Measurements from ENCODE around the gene TUFT1. TPM values are rescaled to one million over a fixed set of nuclear protein-coding genes. Genes with fewer than 3 reads are reported as not detected.

The TUFT1 gene
- total and polyA plus RNA-seq, 2 experiments from 2014 or later, result 29.2 to 29.8 TPM

DNA sequence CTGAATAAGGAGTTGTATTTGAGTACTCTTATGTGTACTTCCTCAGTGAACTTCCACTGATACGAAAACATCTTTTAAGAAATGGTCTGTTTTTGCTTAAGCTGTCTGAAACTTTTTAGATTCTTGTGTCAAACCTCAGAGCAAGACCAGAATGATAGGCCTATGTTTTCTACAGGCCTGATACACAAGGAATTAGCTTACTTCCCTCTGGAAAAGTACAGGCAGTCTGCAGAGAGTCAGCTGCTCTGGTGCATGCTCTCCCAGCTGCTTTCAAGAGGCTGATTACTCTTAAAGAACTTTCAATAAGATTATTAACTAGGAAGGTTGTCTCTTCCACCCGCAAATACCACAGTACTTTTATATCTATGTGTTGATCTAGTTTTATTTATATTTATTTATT, 81.2 kb downstream of the TUFT1 start:
- no peaks in the 10 kb centered on the region for H3K9me2 ChIP-seq (replicated peaks; ENCODE audit: insufficient read depth)
- H4K20me1 ChIP-seq (ENCODE audit: insufficient read depth, poor library complexity, severe bottlenecking), result peaks cover 19% of the 10 kb centered on the region
- H2AFZ ChIP-seq, result no peak overlapping the region
- no peak overlapping the region for H3K4me3 ChIP-seq
- H3K36me3 ChIP-seq (replicated peaks; ENCODE audit: insufficient read depth, low read depth), result no peaks in the 10 kb centered on the region
- H3K4me2 ChIP-seq, result peak overlapping the region; percentile 64
- H3K79me2 ChIP-seq, result peaks cover 90% of the 10 kb centered on the region
- H3K4me1 ChIP-seq (ENCODE audit: insufficient read depth), result peaks cover 32% of the 10 kb centered on the region
- 53% methylated on average over 2 of the region's 2 CpGs for WGBS (ENCODE audit: low lambda C conversion rate, missing lambda C conversion rate)
- H3K27ac ChIP-seq, result peak overlapping the region; percentile 74
- no peak for TF ChIP-seq EZH2 (IDR thresholded peaks at IDR 0.05; ENCODE audit: borderline replicate concordance)
- TF ChIP-seq, protein P1, sequence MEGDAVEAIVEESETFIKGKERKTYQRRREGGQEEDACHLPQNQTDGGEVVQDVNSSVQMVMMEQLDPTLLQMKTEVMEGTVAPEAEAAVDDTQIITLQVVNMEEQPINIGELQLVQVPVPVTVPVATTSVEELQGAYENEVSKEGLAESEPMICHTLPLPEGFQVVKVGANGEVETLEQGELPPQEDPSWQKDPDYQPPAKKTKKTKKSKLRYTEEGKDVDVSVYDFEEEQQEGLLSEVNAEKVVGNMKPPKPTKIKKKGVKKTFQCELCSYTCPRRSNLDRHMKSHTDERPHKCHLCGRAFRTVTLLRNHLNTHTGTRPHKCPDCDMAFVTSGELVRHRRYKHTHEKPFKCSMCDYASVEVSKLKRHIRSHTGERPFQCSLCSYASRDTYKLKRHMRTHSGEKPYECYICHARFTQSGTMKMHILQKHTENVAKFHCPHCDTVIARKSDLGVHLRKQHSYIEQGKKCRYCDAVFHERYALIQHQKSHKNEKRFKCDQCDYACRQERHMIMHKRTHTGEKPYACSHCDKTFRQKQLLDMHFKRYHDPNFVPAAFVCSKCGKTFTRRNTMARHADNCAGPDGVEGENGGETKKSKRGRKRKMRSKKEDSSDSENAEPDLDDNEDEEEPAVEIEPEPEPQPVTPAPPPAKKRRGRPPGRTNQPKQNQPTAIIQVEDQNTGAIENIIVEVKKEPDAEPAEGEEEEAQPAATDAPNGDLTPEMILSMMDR (IDR thresholded peaks at IDR 0.05; ENCODE audit: poor library complexity), result no peak
- no peak for TF ChIP-seq EZH2phosphoT487 (IDR thresholded peaks at IDR 0.05; ENCODE audit: low read depth, severe bottlenecking, unreplicated experiment)
- peak; percentile 39 for DNase-seq (ENCODE audit: low spot score)
- no peaks in the 10 kb centered on the region for H3K9me3 ChIP-seq (ENCODE audit: low read depth)
- H3K27me3 ChIP-seq, result no peaks in the 10 kb centered on the region

GRCh38 chr1:151624783-151625182, 84.7 kb downstream of the TUFT1 start:
- Histone ChIP-seq H3K9me3 (ENCODE audit: low read depth) (no peaks in the 10 kb centered on the region), H3K79me2 (peaks cover 93% of the 10 kb centered on the region), H4K20me1 (ENCODE audit: insufficient read depth, poor library complexity, severe bottlenecking) (peaks cover 4% of the 10 kb centered on the region), H2AFZ (no peak overlapping the region), H3K4me2 (no peak overlapping the region), H3K27ac (no peak overlapping the region), H3K4me3 (no peak overlapping the region), H3K9me2 (replicated peaks; ENCODE audit: insufficient read depth) (no peaks in the 10 kb centered on the region), H3K36me3 (replicated peaks; ENCODE audit: insufficient read depth, low read depth) (no peaks in the 10 kb centered on the region), H3K27me3 (no peaks in the 10 kb centered on the region), H3K4me1 (ENCODE audit: insufficient read depth) (peaks cover 11% of the 10 kb centered on the region)
- TF ChIP-seq EZH2 (IDR thresholded peaks at IDR 0.05; ENCODE audit: borderline replicate concordance), result no peak
- TF ChIP-seq EZH2phosphoT487 (IDR thresholded peaks at IDR 0.05; ENCODE audit: low read depth, severe bottlenecking, unreplicated experiment), result no peak
- TF ChIP-seq, protein P1 (IDR thresholded peaks at IDR 0.05; ENCODE audit: poor library complexity), result no peak
- DNase-seq (ENCODE audit: low spot score), result no peak
- 64% methylated on average over 3 of the region's 3 CpGs for WGBS (ENCODE audit: low lambda C conversion rate, missing lambda C conversion rate)

GRCh38 chr1:151626740-151627334, 86.7 kb downstream of the TUFT1 start:
- Histone ChIP-seq H3K4me1 (ENCODE audit: insufficient read depth) (no peaks in the 10 kb centered on the region), H2AFZ (no peak overlapping the region), H3K4me2 (no peak overlapping the region), H3K9me2 (replicated peaks; ENCODE audit: insufficient read depth) (no peaks in the 10 kb centered on the region), H3K79me2 (peaks cover 100% of the 10 kb centered on the region), H3K36me3 (replicated peaks; ENCODE audit: insufficient read depth, low read depth) (no peaks in the 10 kb centered on the region), H3K27me3 (no peaks in the 10 kb centered on the region), H3K9me3 (ENCODE audit: low read depth) (no peaks in the 10 kb centered on the region), H3K4me3 (no peak overlapping the region), H3K27ac (no peak overlapping the region), H4K20me1 (ENCODE audit: insufficient read depth, poor library complexity, severe bottlenecking) (no peaks in the 10 kb centered on the region)
- 91% methylated on average over 3 of the region's 3 CpGs for WGBS (ENCODE audit: low lambda C conversion rate, missing lambda C conversion rate)
- TF ChIP-seq EZH2phosphoT487 (IDR thresholded peaks at IDR 0.05; ENCODE audit: low read depth, severe bottlenecking, unreplicated experiment), result no peak
- no peak for TF ChIP-seq EZH2 (IDR thresholded peaks at IDR 0.05; ENCODE audit: borderline replicate concordance)
- TF ChIP-seq, protein P1 (IDR thresholded peaks at IDR 0.05; ENCODE audit: poor library complexity), result no peak
- DNase-seq (ENCODE audit: low spot score), result no peak
